ENCODE data around the gene STRBP.
"Not testable (repeated sequence)": the region's sequence is repeated elsewhere in the genome, so short reads cannot be mapped to it uniquely, and the experiment has no call there.

Gene STRBP

GRCh38 chr9:123268465-123269259 lies at the start of gene STRBP:
Gene STRBP, minus strand, starts transcription at chr9:123268586. Its CDS starts 84,452 bp downstream, at chr9:123184134.
- DNase-seq (ENCODE audit: low read depth in 2 of 2): peak; percentile 89 to 93

DNA sequence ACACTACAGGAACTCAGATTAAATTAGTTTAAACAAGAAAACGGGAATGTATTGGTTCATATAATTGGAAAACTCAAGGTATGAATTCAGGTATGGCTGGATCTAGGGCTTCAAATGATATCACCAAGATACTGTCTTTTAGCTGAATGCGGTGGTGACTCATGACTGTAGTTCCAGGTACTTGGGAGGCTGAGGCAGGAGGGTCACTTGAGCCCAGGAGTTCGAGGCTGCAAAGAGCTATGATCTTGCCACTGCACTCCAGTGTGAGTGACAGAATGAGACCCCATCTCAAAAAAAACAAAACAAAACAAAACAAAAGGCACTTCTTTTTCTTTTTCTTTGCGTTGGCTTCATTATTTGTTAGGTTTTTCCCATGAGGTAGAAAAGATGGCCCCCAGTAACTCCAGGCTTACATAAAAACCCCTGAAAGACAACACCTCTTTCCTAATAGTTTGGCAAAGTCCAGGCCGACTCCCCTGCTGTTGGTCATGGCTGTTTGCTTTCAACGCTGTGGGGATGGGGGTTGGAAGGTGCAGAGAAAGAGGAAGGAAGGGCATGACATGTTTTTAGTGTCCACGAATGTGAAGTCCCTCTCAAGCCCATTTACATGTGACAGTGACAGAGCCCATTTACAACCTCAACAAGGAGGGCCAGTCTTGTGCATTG lies 47.8 kb upstream of the STRBP start:
- no peak for DNase-seq (ENCODE audit: low read depth in 2 of 2)

DNA sequence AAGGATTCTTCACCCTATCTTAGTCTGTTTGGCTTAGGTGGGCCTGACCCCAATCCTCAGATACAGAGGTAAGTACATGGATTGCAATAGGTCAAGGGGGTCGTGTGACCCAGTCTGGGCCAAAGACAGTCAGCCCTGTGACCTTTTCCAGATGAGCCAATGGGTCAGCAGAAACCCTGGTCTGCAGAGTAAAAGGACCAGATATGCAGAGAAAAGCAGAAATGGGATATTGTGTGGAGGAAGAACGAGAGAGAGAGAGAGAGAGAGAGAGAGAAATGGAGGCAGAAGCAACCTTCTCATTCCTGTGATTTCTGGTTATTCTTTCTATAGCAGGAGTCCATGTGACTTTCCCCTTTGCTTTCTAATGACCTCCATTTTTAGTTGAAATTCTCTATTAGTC lies 47.2 kb upstream of the STRBP start:
- no peak for DNase-seq (ENCODE audit: low read depth in 2 of 2)

- DNase-seq (ENCODE audit: low read depth in 2 of 2): no peak
These were observed 46.2 kb upstream of the STRBP start for GRCh38 chr9:123314617-123315016.

- DNase-seq (ENCODE audit: low read depth in 2 of 2): no peak
These were observed 44.0 kb upstream of the STRBP start for GRCh38 chr9:123312306-123312877.

DNA sequence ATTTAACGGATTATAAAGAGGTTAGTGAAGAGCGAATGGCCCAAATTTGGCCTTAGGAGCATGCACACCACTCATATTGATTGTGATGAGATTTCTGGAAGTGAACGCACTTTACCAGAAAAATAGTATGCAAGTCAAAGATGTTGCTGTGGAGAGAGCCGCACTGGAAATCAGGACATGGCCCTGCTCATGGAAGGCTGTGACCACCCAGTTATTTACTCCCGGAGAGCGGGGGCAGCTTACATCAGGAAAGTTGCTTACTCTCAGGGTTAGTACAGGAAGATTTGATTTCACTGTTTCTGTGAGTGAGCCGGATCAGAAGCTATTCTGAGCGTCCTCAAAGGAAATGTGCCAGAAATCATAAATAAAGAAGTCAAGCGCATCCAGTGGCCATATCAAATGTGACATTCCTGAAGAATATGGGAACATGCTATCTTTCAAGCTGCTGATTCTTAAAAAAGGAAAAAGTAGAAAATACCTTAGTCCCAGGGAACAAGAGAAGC lies 42.9 kb upstream of the STRBP start:
- DNase-seq (ENCODE audit: low read depth in 2 of 2): no peak

GRCh38 chr9:123310551-123311249 lies 42.3 kb upstream of the STRBP start:
- no peak for DNase-seq (ENCODE audit: low read depth in 2 of 2)

- DNase-seq (ENCODE audit: low read depth in 2 of 2): no peak
These were observed 41.2 kb upstream of the STRBP start for GRCh38 chr9:123309611-123310010.

- no peak for DNase-seq (ENCODE audit: low read depth in 2 of 2)
These were observed 37.5 kb upstream of the STRBP start for GRCh38 chr9:123305879-123306278.

GRCh38 chr9:123304340-123304691 lies 35.9 kb upstream of the STRBP start:
- no peak for DNase-seq (ENCODE audit: low read depth in 2 of 2)

- DNase-seq (ENCODE audit: low read depth in 2 of 2): no peak
These were observed 34.2 kb upstream of the STRBP start for GRCh38 chr9:123302348-123303214.

DNA sequence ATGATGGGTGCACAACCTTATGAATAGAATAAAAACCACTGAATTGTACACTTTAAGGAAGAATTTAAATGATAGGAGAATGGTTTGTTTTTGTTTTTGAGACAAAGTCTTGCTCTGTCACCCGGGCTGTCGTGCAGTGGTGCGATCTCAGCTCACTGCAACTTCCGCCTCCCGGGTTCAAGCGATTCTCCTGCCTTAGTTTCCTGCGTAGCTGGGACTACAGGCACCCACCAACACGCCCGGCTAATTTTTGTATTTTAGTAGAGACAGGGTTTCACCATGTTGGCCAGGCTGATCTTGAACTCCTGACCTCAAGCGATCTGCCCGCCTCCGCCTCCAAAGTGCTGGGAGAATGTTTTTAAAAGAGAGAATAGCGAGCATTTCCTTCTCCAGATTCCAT lies 33.5 kb upstream of the STRBP start:
- not testable (repeated sequence) for DNase-seq (ENCODE audit: low read depth in 2 of 2)

- DNase-seq (ENCODE audit: low read depth in 2 of 2): no peak
These were observed 32.2 kb upstream of the STRBP start for GRCh38 chr9:123300554-123300953.

DNA sequence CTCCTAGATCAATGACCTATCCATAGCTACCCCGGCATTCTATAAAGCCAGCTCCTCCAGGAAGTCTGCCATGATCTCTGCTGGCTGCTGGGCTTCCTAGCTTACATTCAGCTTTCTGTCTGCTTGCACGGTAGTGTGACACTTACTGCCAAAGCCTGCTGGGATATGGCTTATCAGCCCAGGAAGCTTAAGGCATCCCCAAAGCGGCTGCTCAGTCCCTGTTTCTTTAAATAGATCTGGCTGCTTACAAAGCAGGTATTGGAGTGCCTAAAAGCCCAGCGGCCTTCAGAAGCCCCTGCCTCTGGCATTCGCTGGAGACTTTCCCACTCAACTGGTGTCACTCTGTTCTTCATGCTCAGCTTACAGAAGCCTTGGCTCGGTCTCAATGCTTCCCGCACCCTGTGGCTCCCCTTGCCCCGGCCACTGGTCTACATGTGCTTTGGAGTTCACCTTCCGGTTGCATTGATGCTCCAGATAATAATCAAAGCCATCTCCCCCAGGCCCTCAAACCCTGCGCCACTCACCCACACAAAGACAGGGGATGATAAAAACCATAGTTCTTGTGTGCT lies 31.3 kb upstream of the STRBP start:
- no peak for DNase-seq (ENCODE audit: low read depth in 2 of 2)

GRCh38 chr9:123296174-123296573 lies 27.8 kb upstream of the STRBP start:
- no peak for DNase-seq (ENCODE audit: low read depth in 2 of 2)

DNA sequence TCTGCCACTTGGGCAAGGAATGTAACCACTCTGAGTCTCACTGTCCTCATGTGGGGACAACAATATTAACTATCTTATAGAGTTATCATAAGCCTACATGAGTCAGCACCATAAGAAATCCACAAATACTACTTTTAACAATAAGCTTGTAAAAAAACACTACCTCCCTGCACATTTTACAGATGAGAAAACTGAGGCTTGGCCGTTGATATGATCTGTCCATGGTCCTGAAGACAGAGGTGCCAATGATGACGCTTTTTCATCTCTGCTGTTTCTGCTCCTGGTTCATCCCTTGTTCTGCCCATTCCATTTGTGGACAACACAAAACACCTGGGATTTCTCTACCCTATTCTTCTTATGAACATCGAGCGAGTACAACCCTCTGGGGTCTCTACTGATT lies 23.4 kb upstream of the STRBP start:
- DNase-seq (ENCODE audit: low read depth in 2 of 2): no peak

GRCh38 chr9:123290764-123291163 lies 22.4 kb upstream of the STRBP start:
- DNase-seq (ENCODE audit: low read depth in 2 of 2): no peak

- no peak for DNase-seq (ENCODE audit: low read depth in 2 of 2)
These were observed 19.3 kb upstream of the STRBP start for GRCh38 chr9:123287639-123288038.

- no peak for DNase-seq (ENCODE audit: low read depth in 2 of 2)
These were observed 17.9 kb upstream of the STRBP start for GRCh38 chr9:123286324-123286723.

GRCh38 chr9:123284656-123285055 lies 16.3 kb upstream of the STRBP start:
- DNase-seq (ENCODE audit: low read depth in 2 of 2): no peak

- no peak for DNase-seq (ENCODE audit: low read depth in 2 of 2)
These were observed 15.1 kb upstream of the STRBP start for GRCh38 chr9:123283455-123283854.
